HepG2 (cell line): Measurements from ENCODE around the gene LDLRAD4. TPM values are rescaled to one million over a fixed set of nuclear protein-coding genes. Genes with fewer than 3 reads are reported as not detected.

ENCODE experiments used
- ATF7-NPFF ChIP-seq: sonication (generic); formaldehyde crosslinking; IDR thresholded peaks from 2 replicates; pipeline ENCODE4 v1.8.1; 2023; ENCODE audit warnings: mild to moderate bottlenecking, low read depth, missing genetic modification reagents, moderate library complexity
- CCAR2 ChIP-seq: fragments of 200-400 bp; formaldehyde crosslinking; optimal IDR thresholded peaks from 2 replicates; pipeline ENCODE3; 2018; ENCODE audit warnings: low read depth, mild to moderate bottlenecking, low read length, moderate library complexity
- FOSL1 ChIP-seq: sonication (generic); formaldehyde crosslinking; IDR thresholded peaks from 2 replicates; pipeline ENCODE4 v1.9.0; 2021; ENCODE audit warnings: missing genetic modification reagents, borderline replicate concordance
- HIC2 ChIP-seq: sonication (generic); formaldehyde crosslinking; IDR thresholded peaks from 2 replicates; pipeline ENCODE4 v1.9.0; 2022; ENCODE audit warnings: low read depth, missing genetic modification reagents
- HOXA7 ChIP-seq: sonication (generic); formaldehyde crosslinking; IDR thresholded peaks from 2 replicates; pipeline ENCODE4 v1.8.1; 2022; ENCODE audit warnings: mild to moderate bottlenecking, missing genetic modification reagents, moderate library complexity
- KLF12 ChIP-seq: sonication (generic); formaldehyde crosslinking; IDR thresholded peaks from 2 replicates; pipeline ENCODE4 v1.4.0; 2020; ENCODE audit warnings: missing genetic modification reagents, borderline replicate concordance
- KLF16 ChIP-seq, 2 experiments: sonication (generic) in 1 of 2; formaldehyde crosslinking in 1 of 2; IDR thresholded peaks; 2 replicates each; pipeline versions ENCODE4 v1.6.1 to v1.8.0; 2016 to 2023; ENCODE audit warnings: missing genetic modification reagents in 2 of 2, missing compliant biosample characterization in 1 of 2
- LCORL ChIP-seq, 2 experiments: fragments of 450-650 bp in 1 of 2; sonication (generic) in 1 of 2; formaldehyde crosslinking in 1 of 2; IDR thresholded peaks; 2 replicates each; pipeline versions ENCODE4 v1.5.0 to v1.6.1; 2017 to 2020; ENCODE audit warnings: antibody characterized with exemption in 1 of 2, missing genetic modification reagents in 1 of 2
- MTA1 ChIP-seq: sonication (generic); formaldehyde crosslinking; IDR thresholded peaks from 2 replicates; pipeline ENCODE4 v1.4.0; 2020; ENCODE audit warnings: missing genetic modification reagents, mild to moderate bottlenecking, borderline replicate concordance
- PHF20 ChIP-seq: sonication (generic); formaldehyde crosslinking; IDR thresholded peaks from 2 replicates; pipeline ENCODE4 v1.5.0; 2020; ENCODE audit warnings: mild to moderate bottlenecking, missing genetic modification reagents
- PPARG ChIP-seq: conservative IDR thresholded peaks from 2 replicates; pipeline ENCODE4 v1.6.1; 2016; ENCODE audit warnings: missing biosample characterization, missing genetic modification reagents
- TEF ChIP-seq: sonication (generic); formaldehyde crosslinking; IDR thresholded peaks from 2 replicates; pipeline ENCODE4 v1.5.0; 2020; ENCODE audit warnings: missing genetic modification reagents
- UBTF ChIP-seq: sonication (generic); formaldehyde crosslinking; IDR thresholded peaks from 2 replicates; pipeline ENCODE4 v1.4.0; 2020; ENCODE audit warnings: mild to moderate bottlenecking, missing genetic modification reagents
- YY1 ChIP-seq: IDR thresholded peaks from 2 replicates; pipeline ENCODE4 v1.6.1; 2011; ENCODE audit warnings: low read length, low read depth, moderate library complexity, mild to moderate bottlenecking; ENCODE audit not compliant: insufficient read depth, insufficient replicate concordance
- ZBTB3 ChIP-seq: sonication (generic); formaldehyde crosslinking; IDR thresholded peaks from 2 replicates; pipeline ENCODE4 v1.4.0; 2020; ENCODE audit warnings: low read depth, mild to moderate bottlenecking, moderate library complexity, missing genetic modification reagents, borderline replicate concordance
- ZBTB43 ChIP-seq: sonication (generic); formaldehyde crosslinking; conservative IDR thresholded peaks from 2 replicates; pipeline ENCODE4 v1.4.0; 2020; ENCODE audit warnings: missing genetic modification reagents
- ZFY ChIP-seq: sonication (generic); formaldehyde crosslinking; IDR thresholded peaks from 2 replicates; pipeline ENCODE4 v1.4.0; 2020; ENCODE audit warnings: missing genetic modification reagents
- ZNF3 ChIP-seq: IDR thresholded peaks from 2 replicates; pipeline ENCODE4 v1.7.0; 2017; ENCODE audit warnings: inconsistent platforms
- ZNF335 ChIP-seq: sonication (generic); formaldehyde crosslinking; IDR thresholded peaks from 2 replicates; pipeline ENCODE4 v1.4.0; 2020; ENCODE audit warnings: missing genetic modification reagents
- ZNF510 ChIP-seq: sonication (generic); formaldehyde crosslinking; IDR thresholded peaks from 2 replicates; pipeline ENCODE4 v1.4.0; 2020; ENCODE audit warnings: low read depth, mild to moderate bottlenecking, missing genetic modification reagents
- ZNF556 ChIP-seq: sonication (generic); formaldehyde crosslinking; IDR thresholded peaks from 2 replicates; pipeline ENCODE4 v1.4.0; 2020; ENCODE audit warnings: mild to moderate bottlenecking, missing genetic modification reagents, borderline replicate concordance
- ZNF580 ChIP-seq: IDR thresholded peaks from 2 replicates; pipeline ENCODE4 v1.6.1; 2016; ENCODE audit warnings: low read depth, borderline replicate concordance
- ZNF607 ChIP-seq: sonication (generic); formaldehyde crosslinking; IDR thresholded peaks from 2 replicates; pipeline ENCODE4 v1.5.1; 2020; ENCODE audit warnings: missing genetic modification reagents, mild to moderate bottlenecking, borderline replicate concordance
- polyA plus RNA-seq, 8 experiments: library from polyadenylated mRNA; depleted of rRNA in 3 of 8; stranded (reverse) in 7 of 8; unstranded in 1 of 8; fragments of >200 nt; fragmentation: Illumina TruSeq in 4 of 8; extraction: Trizol in 4 of 8; gene quantifications; 2 replicates each; pipeline versions ENCODE4 v1.2.1 to v1.2.3, GENCODE V29; 2011 to 2016; ENCODE audit warnings: low read depth in 4 of 8, missing spikeins in 1 of 8, mixed read lengths in 1 of 8; ENCODE audit not compliant: insufficient read depth in 1 of 8
- total RNA-seq, 5 experiments: library from RNA; depleted of rRNA; stranded (reverse); fragments of >200 nt; fragmentation: Illumina TruSeq; extraction: Trizol; gene quantifications; 2 replicates each; pipeline ENCODE4 v1.2.3, GENCODE V29; 2016; ENCODE audit warnings: low read depth in 1 of 5

The LDLRAD4 gene
- total and polyA plus RNA-seq, 2 of the 13 experiments (the other 11 are each of a cell fraction or from before 2014, with no cell fraction given) = 13.6 to 20.9 TPM

GRCh38 chr18:13179566-13180113, 38.9 kb upstream of the LDLRAD4 start (continued):
- TF ChIP-seq HOXA7 = no peak
- TF ChIP-seq ZNF335 (CRISPR knock-in tag) = peak; percentile 80
- peak; percentile 79 for TF ChIP-seq HIC2 (CRISPR knock-in tag)
- 0 out of 2 replicates have a peak, but pooled peaks have one; percentile 26 for TF ChIP-seq ZBTB3
- peak in 1 of 2 experiments; percentile 76; a peak in 2 of 4 replicates for TF ChIP-seq KLF16 (CRISPR knock-in tag; IDR thresholded peaks at IDR 0.05)
- TF ChIP-seq ZFY (CRISPR knock-in tag) = peak; percentile 47
- TF ChIP-seq ZNF580 (CRISPR knock-in tag) = peak; percentile 94; the same call in 1 of the 2 replicates
- TF ChIP-seq PPARG (CRISPR knock-in tag) = peak; percentile 68
- peak; percentile 96 for TF ChIP-seq ZNF607 (CRISPR knock-in tag)
- TF ChIP-seq ZNF556 (CRISPR knock-in tag) = 0 out of 2 replicates have a peak, but pooled peaks have one; percentile 21
- 0 out of 2 replicates have a peak, but pooled peaks have one; percentile 43 for TF ChIP-seq ZNF510
- TF ChIP-seq KLF12 (CRISPR knock-in tag) = no peak
- TF ChIP-seq UBTF (CRISPR knock-in tag) = no peak
- peak; percentile 58; the same call in 1 of the 2 replicates for TF ChIP-seq LCORL (IDR thresholded peaks at IDR 0.05)
- TF ChIP-seq LCORL (CRISPR knock-in tag; IDR thresholded peaks at IDR 0.05) = peak; percentile 76
- TF ChIP-seq PHF20 (CRISPR knock-in tag) = peak; percentile 60; the same call in 1 of the 2 replicates
- no peak for TF ChIP-seq MTA1
- TF ChIP-seq CCAR2 = no peak
- TF ChIP-seq YY1 = peak; percentile 51
- no peak; the same call in 1 of the 2 replicates for TF ChIP-seq ATF7-NPFF (CRISPR knock-in tag)
- TF ChIP-seq ZNF3 (CRISPR knock-in tag) = no peak
- no peak for TF ChIP-seq FOSL1
- TF ChIP-seq TEF (CRISPR knock-in tag) = peak; percentile 56; the same call in 1 of the 2 replicates
- peak; percentile 88 for TF ChIP-seq ZBTB43 (CRISPR knock-in tag)
